GM10248 (cell line): ENCODE measurements around the gene GON4L.
"Not testable (repeated sequence)": the region's sequence is repeated elsewhere in the genome, so short reads cannot be mapped to it uniquely, and the experiment has no call there.

Experiments used
- CTCF ChIA-PET: fragments of 300-600 bp; sonication (Branson Sonifier 250); formaldehyde crosslinking; extraction: SDS; loops from one replicate; lab custom pipeline; 2021; ENCODE audit warnings: antibody characterized with exemption; lab: Yijun Ruan, JAX
- POLR2A ChIA-PET: fragments of 350-650 bp; sonication (Branson Sonifier 250); formaldehyde crosslinking; extraction: SDS; loops from one replicate; lab custom pipeline; 2020; ENCODE audit warnings: antibody characterized with exemption; lab: Yijun Ruan, JAX
- DNase-seq: peaks from one replicate; pipeline ENCODE4 v3.0.0; 2012; ENCODE audit errors: extremely low spot score
- TF ChIP-seq, protein P1 (sequence below): IDR thresholded peaks from 2 replicates; pipeline ENCODE4 v1.5.1; 2012; ENCODE audit warnings: mild to moderate bottlenecking, low read depth; ENCODE audit errors: extremely low read depth, missing control alignments, control extremely low read depth

The GON4L gene

DNA sequence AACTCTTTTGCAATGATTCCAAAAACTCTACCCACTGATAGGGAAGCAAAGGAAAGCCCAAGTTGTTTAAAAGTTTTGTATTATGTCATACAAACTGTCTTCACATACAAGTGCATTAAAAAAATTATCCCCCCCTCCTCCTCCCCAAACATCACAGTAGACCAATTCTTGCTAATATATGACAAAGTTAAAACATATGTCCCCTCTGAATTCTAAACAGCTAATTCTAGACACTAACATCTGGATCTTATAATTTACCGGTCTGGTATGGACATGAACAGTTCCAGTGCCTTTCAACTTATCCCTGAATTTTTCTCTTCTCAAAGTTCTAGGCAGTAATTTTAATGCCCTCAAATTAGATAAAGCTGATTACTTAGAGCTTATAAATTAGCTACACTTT, 40.7 kb upstream of the GON4L start:
- POLR2A ChIA-PET = interaction anchor here (0.6 to 1.0 kb wide), 2 partner anchors 10 to 27 kb away, joined by 3 to 4 read pairs; no protein-coding TSS in a partner anchor
- no peak for DNase-seq
- TF ChIP-seq, protein P1, sequence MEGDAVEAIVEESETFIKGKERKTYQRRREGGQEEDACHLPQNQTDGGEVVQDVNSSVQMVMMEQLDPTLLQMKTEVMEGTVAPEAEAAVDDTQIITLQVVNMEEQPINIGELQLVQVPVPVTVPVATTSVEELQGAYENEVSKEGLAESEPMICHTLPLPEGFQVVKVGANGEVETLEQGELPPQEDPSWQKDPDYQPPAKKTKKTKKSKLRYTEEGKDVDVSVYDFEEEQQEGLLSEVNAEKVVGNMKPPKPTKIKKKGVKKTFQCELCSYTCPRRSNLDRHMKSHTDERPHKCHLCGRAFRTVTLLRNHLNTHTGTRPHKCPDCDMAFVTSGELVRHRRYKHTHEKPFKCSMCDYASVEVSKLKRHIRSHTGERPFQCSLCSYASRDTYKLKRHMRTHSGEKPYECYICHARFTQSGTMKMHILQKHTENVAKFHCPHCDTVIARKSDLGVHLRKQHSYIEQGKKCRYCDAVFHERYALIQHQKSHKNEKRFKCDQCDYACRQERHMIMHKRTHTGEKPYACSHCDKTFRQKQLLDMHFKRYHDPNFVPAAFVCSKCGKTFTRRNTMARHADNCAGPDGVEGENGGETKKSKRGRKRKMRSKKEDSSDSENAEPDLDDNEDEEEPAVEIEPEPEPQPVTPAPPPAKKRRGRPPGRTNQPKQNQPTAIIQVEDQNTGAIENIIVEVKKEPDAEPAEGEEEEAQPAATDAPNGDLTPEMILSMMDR = no peak
- CTCF ChIA-PET = interaction anchor here (1.2 to 2.3 kb wide), 6 partner anchors 9 to 91 kb away, joined by 4 to 8 read pairs (median 5); no protein-coding TSS in a partner anchor

DNA sequence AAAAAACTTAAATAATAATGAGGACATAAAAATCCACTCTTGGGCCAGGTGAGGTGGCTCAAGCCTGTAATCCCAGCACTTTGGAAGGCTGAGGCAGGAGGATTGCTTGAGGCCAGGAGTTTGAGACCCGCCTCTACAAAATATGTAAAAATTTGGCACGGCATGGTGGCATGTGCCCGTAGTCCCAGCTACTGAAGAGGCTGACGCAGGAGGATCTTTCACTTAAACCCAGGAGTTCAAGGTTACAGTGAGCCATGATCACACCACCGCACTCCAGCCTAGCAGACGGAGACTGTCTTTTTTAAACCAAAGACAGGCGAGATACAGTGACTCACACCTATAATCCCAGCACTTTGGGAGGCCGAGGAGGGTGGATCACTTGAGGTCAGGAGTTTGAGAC, 39.5 kb upstream of the GON4L start:
- DNase-seq, CTCF ChIA-PET: not testable (repeated sequence)
- POLR2A ChIA-PET = interaction anchor here (2.4 kb wide), 1 partner anchor 14 kb away, joined by 8 read pairs; no protein-coding TSS in a partner anchor

DNA sequence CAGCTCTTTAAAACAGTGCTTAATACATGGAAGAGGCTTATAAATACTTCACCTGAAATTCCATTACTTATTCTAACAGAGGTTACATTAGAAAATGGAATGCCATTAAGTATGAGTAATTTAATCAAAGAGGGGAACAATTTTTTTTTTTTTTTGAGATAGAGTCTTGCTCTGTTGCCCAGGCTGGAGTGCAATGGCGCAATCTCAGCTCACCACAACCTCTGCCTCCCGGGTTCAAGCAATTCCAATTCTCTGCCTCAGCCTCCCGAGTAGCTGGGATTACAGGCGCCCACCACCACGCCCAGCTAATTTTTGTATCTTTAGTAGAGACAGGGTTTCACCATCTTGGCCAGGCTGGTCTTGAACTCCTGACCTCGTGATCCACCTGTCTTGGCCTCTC, 38.6 kb upstream of the GON4L start:
- POLR2A ChIA-PET = interaction anchor here (0.5 to 2.4 kb wide), 4 partner anchors 13 to 1104 kb away, joined by 3 to 8 read pairs (median 4); no protein-coding TSS in a partner anchor
- CTCF ChIA-PET = interaction anchor here (1.1 to 1.8 kb wide), 2 partner anchors 9 to 130 kb away, joined by 3 to 5 read pairs; no protein-coding TSS in a partner anchor
- DNase-seq = not testable (repeated sequence)

DNA sequence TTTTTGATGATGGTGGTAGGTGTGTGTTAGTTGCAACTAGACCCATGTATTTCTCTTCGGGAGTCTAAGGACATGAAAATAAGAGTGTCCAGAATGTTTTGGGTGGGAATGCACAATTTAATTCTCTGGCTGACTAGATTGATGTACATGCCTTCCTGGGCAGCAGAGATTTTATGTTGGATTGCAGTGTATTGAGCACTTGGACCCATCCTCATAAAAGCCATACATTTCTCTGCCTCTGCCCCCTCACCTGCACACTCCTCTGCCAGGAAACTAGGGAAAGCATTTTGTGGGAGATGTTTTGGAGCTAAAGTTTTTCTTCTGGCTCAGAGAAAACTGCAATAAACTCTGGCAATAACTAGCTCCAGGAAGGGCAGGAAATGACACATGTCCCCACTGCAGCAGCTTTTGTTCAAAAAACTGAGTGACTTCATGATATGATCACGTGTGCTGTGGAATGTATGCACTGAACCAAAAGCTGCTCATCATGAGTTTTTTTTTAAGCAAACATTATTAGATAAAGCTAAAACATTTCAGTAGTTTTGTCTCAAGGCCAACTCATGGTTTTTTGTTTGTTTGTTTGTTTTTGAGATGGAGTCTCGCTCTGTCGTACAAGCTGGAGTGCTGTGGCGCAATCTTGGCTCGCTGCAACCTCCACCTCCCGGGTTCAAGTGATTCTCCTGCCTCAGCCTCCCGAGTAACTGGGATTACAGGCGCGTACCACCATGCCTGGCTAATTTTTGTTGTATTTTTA, 36.6 kb upstream of the GON4L start:
- DNase-seq = no peak

DNA sequence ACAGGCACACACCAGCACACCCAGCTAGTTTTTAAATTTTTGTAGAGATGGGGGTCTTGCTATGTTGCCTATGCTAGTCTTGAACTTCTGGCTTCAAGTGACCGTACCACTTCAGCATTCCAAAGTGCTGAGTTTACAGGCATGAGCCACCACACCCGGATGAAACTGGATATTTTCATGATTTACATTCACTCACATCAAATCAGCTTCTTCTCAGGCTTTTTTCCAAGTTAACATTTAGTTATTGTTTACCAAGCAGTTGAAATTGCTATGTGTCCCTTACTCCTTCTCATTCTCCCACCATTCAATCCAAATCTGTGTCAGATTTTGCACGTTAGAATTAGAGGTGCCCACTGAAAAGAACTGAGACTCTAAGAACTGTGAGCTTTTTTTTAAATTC, 35.8 kb upstream of the GON4L start:
- TF ChIP-seq, protein P1 = no peak
- DNase-seq = no peak
- ChIA-PET POLR2A (interaction anchor here (0.6 to 2.9 kb wide), 2 partner anchors 11 to 115 kb away, joined by 7 to 9 read pairs; no protein-coding TSS in a partner anchor), CTCF (interaction anchor here (1.4 to 1.9 kb wide), 4 partner anchors 10 to 97 kb away, joined by 3 to 5 read pairs (median 4); no protein-coding TSS in a partner anchor)

More for the DNA sequence above, 36.6 kb upstream of the GON4L start:
- ChIA-PET POLR2A (interaction anchor here (0.7 to 2.9 kb wide), 3 partner anchors 9 to 140 kb away, joined by 3 to 9 read pairs (median 3); no protein-coding TSS in a partner anchor), CTCF (interaction anchor here (1.0 to 1.9 kb wide), 4 partner anchors 9 to 96 kb away, joined by 3 to 5 read pairs (median 4); no protein-coding TSS in a partner anchor)
- TF ChIP-seq, protein P1 = no peak

DNA sequence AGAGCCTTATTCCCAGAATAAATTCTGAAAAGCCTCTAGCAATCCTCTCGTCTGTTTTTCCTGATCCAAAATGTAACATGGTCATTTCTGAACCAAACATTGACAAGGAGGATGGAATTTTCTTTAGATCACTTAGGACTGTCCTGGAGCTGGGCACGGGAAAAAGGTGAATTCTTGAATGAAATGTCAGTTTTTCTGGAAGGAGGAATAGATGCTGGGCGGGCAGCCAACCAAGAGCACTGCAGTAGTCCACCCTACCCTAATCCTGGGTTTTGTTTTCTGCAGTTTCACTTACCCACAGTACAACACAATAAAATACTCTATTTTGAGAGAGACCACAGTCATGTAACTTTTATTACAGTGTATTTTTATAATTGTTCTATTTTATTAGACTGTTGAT, 33.2 kb upstream of the GON4L start:
- CTCF ChIA-PET = interaction anchor here (1.1 kb wide), 1 partner anchor 15 kb away, joined by 4 read pairs; no protein-coding TSS in a partner anchor

DNA sequence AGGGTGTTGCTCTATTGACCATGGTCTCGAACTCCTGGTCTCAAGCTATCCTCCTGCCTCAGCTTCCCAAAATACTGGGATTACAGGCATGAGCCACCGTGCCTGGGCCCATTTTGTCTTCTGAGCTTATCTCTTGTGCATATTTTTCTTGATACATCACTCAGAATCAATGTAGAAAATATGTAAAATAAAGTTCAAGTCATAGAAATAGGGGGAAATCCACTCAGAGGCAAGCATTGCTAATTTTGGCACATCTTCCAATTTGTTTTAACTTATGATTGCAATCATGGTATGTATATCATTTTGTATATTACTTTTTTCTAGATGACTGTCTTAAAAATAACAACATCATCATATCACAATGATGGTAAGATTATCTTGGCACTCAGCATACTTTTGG, 32.6 kb upstream of the GON4L start:
- DNase-seq = no peak
- CTCF ChIA-PET = interaction anchor here (1.1 to 1.2 kb wide), 2 partner anchors 15 to 16 kb away, joined by 3 to 4 read pairs; no protein-coding TSS in a partner anchor
- POLR2A ChIA-PET = interaction anchor here (0.9 kb wide), 1 partner anchor 30 kb away, joined by 3 read pairs; the partner anchor contains the start of gene SYT11
- TF ChIP-seq, protein P1 = no peak

More for the DNA sequence above, 33.2 kb upstream of the GON4L start:
- POLR2A ChIA-PET = interaction anchor here (0.9 kb wide), 1 partner anchor 30 kb away, joined by 3 read pairs; the partner anchor contains the start of gene SYT11
- TF ChIP-seq, protein P1 = no peak
- DNase-seq = no peak
